MV-4-11 (cell line): ENCODE results near the gene GABPB1.

ENCODE experiments used
- DNase-seq: peaks from one replicate; lab custom pipeline; 2025; lab: John Stamatoyannopoulos, UW

The GABPB1 gene

DNA sequence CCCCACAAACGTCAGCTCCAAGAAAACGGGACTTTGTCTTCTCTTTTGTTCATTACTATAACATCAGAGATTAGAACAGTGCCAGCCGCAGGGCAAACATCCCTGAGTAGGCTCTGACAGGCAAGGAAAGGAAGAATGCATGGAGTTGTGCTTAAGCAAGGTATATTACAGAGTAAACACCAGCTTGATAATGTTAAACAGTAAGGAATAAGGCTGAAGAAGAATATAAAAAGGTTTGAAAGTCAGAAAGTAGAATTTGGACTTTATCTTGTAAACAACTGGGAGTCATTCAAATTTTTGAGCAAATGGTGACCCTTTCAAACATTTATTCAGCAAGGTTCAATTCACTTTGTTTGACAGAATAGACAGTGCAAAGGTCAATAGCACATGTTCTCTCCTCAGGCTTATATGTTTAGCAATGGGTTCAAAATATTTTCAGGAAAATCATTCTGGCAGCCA is 11.0 kb downstream of the GABPB1 start:
- DNase-seq = no peak

DNA sequence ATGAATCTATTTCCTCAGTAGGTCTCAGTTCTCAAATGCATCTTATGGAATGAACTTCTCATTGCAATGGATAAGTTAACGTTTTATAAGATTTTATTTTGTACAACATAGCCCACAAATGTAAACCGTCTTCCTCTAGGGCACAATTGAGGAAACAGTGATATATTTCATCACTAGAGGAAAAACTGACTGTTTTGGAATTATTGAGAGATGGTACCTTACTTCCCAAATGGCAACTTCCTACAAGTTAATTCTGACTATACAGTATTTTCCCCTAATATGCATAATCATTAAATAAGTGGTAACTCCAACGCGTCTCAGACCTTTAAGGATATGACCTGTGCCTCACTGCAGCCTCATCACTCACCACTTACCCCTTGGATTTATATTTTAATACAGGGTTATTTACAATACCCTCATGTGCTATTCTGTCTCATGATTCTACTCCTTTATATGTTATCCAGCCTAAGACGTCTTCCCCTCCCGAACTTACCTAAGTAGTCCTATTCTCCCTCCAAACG is 13.3 kb downstream of the GABPB1 start:
- no peak for DNase-seq

DNA sequence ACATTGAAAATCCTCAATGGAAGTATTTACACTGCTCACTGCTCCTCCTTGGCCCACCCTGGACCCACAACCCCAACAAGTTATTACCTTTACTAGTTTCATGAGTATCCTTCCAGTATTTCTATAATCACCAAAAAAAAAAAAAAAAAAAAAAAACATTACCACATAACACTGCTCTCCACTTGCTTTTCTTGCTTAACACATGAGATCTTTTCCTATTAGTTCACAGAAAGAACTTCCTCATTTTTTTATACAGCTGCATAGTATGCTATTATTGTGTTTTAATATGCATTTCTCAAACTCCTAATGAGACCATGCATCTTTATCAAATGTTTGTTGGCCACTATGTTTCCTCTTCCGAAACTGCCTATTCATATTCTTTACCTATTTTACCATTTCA is 14.6 kb downstream of the GABPB1 start:
- DNase-seq = peak; percentile 79

DNA sequence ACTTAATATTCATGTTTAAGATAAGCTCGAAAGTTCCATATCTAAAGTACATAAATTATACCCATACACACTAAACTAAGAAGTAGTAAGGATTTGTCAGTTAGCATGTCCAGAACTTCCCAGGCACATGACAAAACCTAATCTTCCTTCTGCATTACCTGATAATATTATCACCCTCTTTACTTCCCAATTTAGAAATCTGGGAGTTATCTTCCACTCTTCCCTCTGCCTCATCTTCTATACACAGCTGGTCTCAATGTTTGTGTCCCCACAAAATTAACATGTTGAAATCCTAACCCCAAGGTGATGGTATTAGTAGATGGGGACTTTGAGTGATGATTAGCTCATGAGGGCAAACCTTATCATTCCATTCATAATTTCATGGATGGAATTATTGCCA is 15.3 kb downstream of the GABPB1 start:
- DNase-seq = no peak

DNA sequence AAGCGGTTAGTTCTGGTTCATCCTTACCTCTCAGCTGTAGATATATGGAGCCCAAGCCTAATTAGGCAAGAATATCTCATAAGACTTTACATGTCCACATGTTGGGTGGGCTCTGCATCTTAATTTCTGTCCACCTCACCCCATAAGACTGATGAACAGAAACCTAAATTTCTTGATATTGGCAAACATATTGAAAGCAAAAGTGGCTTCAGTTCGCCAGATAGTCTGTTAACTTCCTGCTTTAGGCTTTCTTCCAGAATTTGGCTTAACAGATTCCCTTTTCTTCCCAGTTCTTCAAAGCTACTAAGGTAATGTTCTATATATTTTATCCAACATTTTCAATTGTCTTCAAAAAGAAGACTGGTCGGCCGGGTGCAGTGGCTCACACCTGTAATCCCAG is 19.7 kb downstream of the GABPB1 start:
- no peak for DNase-seq

DNA sequence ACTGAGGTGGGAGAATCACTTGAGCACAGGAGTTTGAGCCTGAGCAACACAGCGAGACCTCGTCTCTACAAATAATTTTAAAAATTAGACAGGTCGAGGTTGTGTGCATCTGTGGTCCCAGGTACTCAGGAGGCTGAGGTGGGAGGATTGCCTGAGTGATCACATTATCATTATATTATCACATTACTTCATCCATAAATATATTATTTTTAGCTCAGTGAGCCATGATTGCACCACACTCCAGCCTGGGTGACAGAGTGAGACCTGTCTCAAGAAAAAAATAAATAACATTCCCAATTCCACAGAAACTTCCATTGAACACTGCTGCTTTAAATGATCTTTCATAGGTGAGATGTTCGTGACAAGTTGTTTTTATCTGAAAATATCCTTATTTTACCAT is 21.8 kb downstream of the GABPB1 start:
- no peak for DNase-seq

DNA sequence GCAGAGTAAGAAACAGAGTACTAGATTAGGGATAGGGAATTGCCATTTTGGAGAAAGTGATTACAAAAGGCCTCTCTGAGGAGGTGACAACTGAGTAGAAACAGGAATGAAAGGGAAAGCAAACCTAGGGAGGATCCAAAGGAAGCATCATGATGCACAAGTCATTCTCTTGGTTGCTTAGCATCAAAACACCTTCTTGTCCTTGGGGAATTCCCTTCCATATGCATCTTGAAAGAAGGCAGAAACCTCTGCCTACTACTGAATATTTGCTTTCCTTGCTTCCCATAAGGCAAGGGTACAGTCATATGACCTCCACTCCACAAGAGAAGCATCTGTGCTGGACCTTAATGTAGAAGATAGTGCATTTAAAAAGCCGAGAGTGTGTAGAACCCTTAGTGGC is 24.1 kb downstream of the GABPB1 start:
- no peak for DNase-seq

DNA sequence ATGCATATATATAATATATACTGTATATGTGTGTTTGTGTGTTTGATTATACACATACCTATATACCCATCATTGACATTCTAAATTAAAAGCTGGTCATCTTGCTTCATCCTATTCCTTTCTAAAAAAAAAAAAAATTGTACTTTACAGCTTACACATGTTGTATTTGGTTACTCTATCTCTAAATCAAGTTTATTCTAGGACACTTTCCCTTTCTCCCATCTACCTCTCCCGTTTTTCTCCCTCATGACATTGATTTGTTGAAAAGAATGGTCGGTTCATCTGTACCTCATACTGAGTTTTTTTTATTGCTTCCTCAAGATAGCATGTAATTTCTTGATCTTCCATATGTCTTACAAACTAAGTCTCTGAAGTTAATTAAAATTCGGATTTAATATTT is 26.9 kb downstream of the GABPB1 start:
- DNase-seq = no peak

DNA sequence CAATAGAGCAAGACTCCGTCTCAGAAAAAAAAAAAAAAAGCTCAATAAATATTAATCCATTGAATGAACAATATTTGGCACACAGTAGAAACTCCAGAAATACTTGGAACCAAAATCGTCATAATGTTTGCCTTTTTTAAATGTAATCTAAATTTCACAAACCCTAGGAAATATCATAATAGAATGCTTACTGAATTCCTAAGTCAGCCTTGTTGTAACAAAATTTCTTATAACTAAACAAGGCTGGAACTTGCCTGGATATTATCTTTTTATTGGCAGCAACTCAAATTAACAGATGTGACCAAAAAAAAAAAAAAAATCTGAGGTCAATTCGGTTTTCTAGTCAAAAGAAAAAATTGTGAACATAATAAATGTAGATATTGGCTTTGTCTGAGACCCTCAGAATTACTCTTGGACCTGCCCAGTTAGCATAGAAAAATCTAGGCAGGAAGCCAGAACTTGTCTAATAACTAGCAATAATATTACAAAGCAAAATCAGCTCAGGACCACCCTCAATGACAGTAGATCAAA is 33.3 kb downstream of the GABPB1 start:
- no peak for DNase-seq

DNA sequence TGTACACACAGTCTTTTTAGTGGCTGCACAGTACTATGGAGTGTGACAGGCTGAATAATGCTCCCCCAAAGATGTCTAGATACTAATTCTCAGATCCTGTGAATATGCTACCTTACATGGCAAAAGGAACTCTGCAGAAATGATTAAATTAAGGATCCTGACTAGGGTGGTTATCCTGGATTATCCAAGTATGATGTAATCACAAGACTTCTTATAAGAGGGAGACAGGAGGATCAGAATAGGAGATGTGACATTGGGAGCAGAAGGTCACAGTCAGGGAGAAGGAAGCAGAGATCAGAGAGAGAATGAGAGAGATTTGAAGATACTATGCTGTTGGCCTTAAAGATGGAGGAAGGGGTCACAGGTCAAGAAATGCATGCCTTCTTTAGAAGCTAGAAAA is 34.5 kb downstream of the GABPB1 start:
- DNase-seq = no peak

DNA sequence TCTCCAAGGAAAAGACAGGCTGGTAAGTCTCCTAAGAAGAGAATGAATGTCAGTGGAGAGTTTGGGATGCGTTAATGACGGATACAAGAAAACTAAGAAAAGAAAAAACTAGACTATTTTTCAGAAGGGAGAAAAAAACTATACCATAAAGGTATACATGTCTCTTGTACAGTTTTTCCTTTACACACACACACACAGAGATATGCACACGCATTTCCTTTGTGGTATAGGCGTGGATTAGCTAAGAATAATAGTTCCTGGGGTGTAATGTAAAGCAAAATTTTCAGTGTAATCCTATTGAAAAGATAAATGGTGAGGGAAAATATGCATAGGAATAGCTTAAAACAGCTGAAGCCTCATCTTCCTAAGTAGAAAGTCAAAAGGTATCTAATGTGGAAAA is 36.3 kb downstream of the GABPB1 start:
- DNase-seq = no peak

DNA sequence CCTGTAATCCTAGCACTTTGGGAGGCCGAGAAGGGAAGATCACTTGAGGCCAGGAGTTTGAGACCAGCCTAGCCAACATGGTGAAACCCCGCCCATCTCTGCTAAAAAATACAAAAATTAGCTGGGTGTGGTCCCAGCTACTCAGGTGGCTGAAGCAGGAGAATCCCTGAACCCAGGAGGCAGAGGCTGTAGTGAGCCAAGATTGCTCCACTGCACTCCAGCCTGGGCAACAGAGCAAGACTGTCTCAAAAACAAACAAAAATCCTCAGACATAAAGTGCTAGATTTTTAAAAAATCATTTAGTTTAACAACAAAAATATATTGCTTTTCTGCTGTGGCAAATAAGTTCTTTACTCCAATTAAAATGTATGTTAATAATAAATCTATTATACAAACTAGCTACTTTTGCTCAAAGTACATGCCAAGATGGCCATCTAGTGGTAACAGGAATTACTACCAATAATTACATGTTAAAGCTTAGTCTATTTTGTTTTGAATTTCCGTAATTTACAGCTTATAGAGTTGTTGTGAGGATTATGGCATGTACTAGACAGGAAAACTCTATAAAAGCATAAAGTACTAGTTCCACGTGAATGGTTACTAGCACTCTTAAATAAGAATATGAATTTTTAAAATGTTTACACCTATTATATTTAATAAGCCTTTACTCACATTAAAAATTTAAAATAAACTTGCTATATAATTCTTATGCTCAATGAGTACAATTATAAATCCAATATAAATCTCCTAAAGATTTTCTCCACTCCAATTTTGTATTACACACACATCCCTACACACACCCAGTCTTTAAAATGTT is 39.0 kb downstream of the GABPB1 start:
- DNase-seq = peak; percentile 57

DNA sequence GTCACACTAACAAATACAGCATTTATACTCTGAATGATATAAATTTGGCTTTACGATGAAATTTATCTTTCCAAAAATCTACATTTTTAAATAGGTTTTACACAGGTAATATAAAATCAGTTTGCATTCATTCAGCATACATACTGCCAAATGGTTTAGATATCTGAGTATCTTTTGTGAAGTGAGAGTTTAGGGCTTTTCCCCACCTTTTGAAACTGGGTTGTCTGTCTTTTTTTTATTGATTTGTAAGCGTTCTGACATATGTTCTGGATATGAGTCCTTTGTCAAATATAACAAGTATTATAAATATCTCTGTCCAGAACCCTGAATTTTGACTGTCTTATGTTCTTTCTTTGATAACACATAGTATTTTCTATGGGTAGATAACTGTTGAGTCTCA is 42.4 kb downstream of the GABPB1 start:
- no peak for DNase-seq

DNA sequence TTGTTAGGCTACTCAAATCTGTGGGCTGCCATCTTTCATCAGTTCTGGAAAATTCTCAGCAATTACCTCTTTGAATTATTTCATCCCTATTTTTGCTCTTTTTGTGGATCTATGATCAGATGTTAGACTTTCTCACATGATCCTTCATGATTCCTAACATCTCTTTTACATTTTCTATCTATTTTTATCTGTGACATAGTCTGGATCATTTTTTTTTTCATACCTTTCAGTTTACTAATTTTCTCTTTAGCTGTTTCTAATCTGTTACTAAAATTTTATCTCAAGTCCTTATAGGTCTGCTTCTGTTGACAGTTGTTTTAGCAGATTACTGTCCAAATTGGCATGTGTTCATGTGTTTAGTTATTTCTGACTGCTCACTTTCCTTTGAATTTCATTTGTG is 47.2 kb downstream of the GABPB1 start:
- no peak for DNase-seq

DNA sequence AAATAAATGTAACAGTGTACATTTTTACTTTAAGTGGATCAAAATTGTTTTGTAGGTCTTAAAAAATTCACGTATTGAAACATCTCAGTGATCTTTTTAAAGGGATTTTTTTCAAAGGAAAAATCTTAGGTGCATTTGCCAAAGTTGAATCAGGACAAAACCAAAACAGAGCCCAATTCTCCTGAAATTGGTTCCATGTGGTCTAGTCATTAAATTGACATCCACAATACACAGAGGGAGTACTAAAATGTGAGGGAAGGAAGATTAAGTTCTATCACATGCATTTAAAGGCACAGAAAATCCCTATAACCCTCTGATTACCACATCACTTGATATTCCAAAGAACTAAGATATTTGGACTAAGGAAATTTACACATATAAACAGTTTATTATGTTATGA is 50.2 kb downstream of the GABPB1 start:
- DNase-seq = no peak

DNA sequence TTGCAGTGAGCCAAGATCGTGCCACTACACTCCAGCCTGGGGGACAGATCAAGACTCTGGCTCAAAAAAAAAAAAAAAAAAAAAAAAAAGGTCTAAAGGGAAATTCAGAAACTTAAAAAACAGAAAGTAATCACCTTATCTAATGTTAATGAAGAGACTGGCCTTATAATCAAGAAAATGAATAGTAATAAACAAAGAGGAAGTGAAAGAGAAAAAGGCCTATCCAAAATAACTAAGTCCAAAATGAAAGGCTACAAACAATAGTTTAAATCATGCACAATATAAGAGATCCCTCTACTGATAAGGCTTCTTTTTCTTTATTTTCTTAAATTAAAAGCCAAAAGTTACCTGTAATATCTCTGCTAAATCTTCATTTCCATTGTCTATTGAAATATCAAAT is 52.4 kb downstream of the GABPB1 start:
- DNase-seq = peak; percentile 21

DNA sequence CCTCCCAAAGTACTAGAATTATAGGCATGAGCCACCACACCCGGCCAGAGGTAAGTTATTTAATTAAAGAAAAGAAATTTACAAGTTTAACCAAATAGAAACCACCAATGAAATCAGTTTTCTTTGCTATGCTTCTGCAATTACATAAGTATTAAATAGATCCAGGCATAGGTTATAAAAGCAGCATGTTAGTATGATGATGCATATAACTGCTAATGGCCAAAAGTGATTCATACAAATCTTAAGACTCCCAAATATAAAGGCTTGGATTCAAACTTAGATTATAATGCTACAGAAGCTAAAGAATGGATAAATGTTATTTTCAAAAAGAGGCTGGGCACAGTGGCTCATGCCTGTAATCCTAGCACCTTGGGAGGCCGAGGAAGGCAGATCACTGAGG is 56.7 kb downstream of the GABPB1 start:
- DNase-seq = no peak

DNA sequence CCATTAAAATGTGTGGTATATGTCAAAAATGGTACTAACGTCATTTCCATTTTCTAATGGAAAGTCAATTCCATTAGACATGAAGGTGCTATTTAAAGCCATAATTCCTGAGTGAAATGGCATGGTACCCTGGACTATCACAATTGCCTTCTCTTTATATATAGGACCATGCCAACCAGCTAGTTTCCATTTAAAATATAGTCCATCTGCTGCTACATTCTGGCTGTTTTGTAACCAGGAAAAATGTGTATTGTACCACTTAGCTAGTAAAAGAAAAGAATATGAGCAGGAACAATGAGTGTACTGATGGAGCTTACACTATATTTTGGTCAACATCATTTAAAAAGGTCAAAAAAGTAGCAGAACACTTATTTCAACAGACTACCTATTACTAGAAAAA is 59.0 kb downstream of the GABPB1 start:
- no peak for DNase-seq

DNA sequence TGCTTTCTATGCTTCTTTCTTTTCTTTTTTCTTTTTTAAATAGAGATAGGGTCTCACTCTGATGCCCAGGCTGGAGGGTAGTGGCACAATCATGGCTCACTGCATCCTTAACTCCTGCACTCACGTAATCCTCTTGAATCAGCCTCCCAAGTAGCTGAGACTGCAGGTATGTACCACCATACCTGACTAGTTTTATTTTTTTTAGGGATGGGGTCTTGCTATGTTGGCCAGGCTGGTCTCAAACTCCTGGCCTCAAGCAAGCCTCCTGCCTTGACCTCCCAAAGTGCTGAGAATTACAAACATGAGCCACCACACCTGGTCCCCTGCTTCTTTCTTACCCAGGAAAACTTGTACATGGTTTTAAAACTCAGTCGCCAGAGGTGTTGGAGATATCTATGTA is 65.2 kb downstream of the GABPB1 start:
- DNase-seq = no peak

DNA sequence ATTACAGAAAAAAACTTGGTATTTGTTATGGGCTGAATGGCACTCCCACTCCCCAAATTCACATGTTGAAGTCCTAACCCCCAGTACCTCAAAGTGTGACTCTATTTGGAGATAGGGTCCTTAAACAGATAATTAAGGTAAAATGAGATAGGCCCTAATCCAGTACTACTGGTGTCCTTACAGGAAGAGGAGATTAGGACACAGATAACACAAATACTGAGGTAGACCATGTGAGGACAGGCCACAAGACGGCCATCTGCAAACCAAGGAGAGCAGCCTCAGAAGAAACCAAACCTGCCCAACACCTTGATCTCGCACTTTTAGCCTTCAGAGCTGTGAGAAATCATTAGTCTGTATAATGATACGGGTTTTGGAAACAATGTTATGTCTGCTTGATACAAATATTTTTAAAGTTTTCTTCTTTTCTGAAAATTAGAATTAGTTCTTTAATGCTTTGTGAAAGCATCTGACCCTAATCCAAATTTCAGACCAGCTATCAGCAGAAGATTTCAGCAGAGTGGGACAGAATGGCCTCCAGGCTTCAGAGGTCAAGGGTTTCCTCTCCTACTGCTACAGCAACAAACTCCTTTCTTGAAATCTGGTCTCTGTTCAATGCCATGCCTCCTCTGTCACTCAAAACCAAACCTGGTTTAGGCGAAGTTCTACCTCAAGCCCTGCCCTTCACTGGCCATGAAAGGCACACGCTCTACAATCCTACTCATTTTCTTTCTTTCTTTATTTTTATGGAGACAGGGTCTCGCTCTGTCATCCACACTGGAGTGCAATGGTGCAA is 67.5 kb downstream of the GABPB1 start:
- DNase-seq = no peak

DNA sequence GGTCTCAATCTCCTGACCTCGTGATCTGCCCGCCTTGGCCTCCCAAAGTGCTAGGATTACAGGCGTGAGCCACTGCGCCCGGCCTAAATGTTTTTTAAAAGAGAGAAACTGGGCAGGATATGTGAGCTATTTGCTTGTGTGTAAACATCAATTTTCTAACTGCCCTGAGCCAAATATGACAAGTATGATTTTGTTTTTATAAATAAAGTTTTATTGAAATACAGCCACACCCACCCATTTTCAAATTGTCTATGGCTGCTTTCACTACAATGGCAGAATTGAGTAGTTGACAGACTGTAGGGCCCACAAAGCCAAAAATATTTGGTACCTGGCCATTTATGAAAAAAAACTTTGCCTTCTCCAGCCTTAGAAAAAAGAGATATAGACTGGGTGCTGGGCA is 73.6 kb downstream of the GABPB1 start:
- no peak for DNase-seq

DNA sequence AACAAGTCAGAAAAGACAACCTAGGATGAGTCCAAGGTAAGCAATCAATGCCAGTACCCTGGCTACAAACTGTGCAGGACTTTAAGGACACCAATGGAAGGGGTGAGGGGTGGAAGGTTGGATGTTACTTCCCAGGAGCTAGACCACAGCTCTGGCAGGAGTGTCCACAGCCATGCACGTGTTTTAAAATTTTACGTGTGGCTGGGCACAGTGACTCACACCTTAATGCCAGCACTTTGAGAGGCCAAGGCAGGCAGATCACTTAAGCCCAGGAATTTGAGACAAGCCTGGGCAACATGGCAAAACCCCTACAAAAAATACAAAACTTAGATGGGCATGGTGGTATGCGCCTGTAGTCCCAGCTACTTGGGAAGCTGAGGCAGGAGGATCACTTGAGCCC is 74.7 kb downstream of the GABPB1 start:
- DNase-seq = no peak

DNA sequence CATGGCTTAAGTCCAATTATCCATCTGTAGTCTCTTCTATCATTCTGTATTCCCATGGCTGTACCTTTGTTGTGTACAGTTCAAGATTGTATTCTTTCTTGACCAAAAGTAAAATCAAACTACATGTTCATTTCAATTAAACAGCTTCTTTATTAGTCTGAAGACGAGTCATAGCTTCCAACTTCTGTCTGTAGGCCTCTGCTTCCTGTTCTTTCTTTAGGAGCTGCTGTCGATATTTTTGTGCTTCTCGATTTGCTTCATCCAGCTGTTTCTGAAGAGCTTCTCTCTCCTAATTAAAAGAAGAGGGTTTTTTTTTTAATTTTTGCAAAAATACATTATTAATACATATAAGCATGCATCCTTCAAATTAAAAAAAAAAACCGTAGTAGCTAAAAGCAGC is 76.5 kb downstream of the GABPB1 start:
- peak; percentile 40 for DNase-seq
